HG03039 (cell line): Measurements from ENCODE around the gene SLC4A3.

ENCODE experiments used
- ATAC-seq: cut with Tn5 transposase; IDR thresholded peaks from one replicate; pipeline ENCODE4 v1.9.1; 2021; ENCODE audit warnings: mild to moderate bottlenecking, moderate library complexity; ENCODE audit not compliant: unreplicated experiment

Gene SLC4A3

DNA sequence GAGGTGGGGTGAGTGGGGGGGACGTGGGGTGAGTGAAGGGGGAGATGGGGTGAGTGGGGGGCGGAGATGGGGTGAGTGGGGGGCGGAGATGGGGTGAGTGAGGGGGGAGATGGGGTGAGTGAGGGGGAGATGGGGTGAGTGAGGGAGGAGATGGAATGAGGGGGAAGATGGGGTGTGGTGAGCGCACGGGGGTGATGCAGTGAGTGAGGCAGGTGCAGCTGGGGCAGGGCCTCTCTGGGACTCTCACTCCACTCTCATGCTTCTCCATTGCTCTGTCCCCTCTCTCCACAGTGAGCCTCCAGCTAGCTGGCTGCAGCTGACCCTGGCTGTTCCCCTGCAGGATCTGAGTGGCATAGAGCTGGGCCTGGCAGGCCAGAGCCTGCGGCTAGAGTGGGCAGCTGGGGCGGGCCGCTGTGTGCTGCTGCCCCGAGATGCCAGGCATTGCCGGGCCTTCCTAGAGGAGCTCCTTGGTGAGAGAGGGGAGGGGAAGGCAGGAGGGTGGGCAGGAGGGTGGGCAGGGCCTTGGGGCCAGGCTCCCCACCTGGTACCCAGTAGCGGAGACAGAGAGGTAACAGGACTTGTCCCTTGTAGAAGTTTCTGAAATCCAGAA lies 13.9 kb upstream of the SLC4A3 start:
- no peak for ATAC-seq

DNA sequence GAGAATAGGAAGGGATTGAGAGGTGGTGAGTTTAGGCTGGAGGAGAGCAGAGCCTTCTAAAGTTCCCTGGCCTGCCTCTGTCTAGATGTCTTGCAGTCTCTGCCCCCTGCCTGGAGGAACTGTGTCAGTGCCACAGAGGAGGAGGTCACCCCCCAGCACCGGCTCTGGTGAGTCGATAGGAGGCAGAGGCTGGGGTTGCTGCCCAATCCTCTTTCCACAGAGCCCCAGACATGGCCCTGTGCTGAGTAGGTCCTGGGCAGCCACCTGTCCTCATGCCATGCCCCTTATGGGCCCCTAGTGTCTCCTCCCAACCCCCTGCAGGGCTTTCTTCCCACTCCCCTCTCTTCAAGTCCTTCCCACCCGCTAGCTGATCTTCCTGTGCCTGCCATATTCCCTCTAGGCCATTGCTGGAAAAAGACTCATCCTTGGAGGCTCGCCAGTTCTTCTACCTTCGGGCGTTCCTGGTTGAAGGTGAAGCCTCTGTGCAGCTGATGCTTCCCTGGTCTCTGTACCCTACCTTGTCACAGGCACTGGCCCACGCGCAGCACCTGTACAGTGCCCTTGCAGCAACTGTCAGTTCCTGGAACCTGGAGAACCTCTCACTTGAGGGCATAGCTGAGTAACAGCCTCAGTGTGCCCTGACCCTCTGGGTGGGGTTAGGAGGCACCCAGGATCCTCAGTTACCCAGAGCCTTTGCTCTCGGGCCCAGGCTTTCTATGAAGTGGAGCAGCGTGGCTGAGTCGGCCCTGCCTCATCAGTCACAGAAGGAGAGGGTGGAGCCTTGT lies 13.2 kb upstream of the SLC4A3 start:
- no peak for ATAC-seq

DNA sequence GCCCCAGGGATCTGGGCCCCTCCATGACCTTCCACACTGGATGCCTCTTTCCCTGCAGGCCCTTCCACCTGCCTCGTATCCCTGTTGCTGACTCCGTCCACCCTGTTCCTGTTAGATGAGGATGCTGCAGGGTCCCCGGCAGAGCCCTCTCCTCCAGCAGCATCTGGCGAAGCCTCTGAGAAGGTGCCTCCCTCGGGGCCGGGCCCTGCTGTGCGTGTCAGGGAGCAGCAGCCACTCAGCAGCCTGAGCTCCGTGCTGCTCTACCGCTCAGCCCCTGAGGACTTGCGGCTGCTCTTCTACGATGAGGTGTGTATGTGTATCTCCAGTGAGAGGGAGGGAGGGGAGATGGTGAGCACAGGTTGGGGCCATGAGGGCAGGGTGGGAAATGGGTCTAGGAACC lies 12.4 kb upstream of the SLC4A3 start:
- no peak for ATAC-seq

DNA sequence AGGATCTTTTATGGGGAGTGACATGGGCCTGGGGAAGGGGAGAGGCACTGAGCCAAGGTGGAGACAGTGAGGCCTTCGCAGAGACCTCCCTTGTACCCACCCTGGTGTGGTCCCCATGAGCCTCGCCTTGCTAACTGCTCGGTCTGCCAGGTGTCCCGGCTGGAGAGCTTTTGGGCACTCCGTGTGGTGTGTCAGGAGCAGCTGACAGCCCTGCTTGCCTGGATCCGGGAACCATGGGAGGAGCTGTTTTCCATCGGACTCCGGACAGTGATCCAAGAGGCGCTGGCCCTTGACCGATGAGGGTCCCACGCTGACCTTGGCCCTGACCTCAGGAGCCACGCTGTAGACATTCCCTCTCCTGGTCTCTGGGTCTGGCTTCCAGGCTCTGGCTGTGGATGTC lies 11.5 kb upstream of the SLC4A3 start:
- ATAC-seq = no peak

DNA sequence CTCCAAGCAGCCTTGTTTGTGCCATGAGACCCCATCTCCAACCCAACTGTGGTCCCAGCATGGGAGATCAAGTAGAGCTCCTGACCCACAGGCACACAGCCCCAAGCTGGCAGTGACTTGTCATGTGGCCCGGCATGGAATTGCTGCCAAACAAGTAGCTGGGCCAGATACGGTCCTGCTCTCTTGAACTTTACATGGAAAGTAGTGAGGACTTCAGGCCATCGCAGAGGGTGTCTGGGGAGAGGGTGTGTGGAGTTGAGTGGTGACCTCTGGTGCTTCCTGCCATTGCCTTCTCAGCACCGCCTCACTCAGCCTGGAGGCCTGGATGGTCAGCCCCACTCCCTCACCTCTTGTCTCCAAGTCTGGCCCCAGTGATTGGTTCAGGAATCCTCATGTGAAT lies 10.9 kb upstream of the SLC4A3 start:
- no peak for ATAC-seq

DNA sequence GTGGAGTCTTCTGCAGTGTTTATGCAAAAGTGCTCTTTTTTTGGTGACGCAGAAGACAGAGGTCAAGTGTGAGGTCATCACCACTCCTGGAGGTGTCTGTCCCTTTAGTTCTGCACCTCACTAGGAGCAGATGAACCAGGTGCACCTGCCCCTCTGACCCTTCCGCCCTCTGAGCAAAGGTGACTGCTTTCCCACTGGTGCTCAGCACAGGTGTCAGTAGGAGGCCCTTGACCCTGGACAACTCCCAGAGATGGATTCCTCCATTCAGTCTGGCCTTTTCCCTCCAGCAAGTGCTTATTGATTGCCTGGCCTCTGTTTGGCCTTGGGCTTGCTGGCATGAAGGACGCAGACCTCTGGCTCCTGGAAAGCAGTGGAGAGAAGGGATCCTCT lies 8.7 kb upstream of the SLC4A3 start:
- no peak for ATAC-seq

DNA sequence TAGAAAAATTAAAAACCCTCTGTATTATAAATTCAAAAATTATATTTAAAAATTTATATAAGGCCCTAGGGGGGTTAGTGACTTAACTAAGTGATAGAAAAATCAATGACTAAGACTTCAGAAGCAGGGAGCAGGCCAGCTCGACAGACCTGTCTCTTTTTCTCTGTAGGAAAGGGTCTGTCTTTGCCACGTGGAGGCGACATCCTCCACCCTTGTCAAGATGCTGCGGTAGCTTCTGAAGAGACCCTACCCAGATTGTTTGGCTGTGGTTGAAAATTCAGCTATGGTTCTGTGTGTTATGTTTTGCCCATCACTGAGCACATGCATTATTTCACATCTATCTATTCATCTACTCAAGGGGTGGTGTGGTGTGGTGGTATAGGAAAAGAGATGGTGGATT lies 8.2 kb upstream of the SLC4A3 start:
- ATAC-seq = no peak

DNA sequence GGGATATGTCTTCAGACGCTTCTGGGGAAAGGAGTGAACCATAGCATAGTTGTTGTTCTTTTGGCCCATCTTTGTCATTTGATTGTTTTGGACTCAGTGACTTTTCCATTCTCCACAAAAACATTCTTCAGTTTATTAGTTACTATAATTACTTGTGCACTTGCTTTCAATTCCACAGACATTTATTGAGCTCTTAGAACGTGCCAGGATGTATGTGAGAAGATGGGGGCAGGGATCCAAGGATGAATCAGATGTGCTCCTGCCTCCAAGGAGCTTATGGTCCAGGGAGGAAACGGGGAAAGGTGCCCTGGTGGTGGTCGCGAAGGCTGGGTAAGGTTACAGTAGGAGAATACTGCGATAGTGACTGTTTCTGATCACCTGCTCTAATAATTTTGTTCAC lies 6.9 kb upstream of the SLC4A3 start:
- no peak for ATAC-seq

DNA sequence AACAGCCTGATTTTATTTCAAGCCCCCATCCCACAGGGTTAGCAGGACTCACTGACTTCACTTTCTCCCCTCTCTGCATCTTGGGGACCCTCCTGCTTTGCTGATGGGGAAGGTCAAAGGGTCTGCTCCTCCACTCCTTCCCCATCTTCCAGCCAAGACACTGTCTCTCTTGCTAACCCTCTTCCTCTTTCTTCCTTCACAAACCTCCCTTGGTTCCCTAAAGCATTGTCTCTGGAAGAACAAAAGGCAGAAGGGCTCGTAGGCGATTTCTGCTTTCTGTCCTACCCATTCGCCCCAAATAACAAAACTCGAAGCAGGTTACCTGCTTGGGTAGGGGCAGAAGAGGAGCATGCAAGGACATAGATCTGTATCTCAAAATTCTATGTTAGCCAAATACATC lies 5.5 kb upstream of the SLC4A3 start:
- ATAC-seq = no peak

DNA sequence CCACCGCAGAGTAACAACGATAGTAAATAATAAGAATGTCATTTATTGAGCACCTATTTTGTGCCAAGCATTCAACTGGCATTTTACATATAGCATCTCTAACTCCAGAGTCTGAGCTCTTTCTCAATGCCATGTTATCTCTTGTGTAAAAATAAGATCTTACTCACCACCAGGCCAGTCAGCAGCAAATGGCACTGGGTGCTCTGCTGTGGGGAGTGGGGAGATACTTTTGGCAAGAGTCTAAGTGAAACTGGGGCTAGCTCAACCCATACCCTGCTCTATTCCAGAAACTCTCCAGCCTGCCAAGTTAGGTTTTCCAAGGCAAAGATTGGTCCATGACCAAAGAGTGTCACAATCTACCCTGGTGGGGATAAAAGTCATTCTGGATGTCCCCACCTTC lies 5.0 kb upstream of the SLC4A3 start:
- ATAC-seq = no peak

DNA sequence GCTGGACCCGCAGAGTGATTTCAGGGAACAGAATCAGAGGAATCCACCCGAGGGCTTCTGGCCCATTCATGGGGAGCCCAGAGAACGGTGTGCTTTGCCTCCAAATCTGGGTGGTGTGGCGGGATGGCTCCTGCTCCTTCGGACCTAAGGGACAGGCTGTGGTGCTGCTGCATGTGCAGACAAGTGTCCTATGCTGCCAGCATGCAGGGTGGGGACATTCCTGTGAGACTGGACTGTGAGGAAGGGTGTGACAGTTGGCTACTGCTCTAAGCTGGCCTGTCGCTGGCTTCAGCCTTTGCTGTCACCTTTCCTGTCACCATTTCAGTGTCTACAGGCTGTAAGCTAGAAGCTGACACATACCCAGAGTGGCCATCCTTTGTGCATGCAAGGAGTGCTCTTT lies 2.9 kb upstream of the SLC4A3 start:
- no peak for ATAC-seq

DNA sequence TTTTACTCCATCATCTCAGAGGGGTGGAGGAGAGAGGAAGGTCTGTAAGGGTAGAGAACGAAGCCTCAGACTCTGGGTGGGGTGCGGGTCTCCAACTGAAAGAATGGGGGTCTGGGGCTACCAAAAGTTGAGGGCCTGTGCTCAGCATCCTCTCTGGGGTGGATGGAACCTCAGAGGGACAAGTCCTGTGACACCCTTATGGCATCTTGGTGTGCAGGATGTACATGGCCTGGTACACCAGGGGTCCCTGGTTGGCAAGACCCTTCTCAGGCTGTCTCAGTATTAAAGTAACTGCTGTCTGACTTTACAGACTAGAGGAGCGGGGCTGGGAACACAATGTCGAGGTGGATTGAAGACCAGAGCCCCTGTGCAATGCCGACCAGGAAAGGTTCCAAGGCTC lies 2.3 kb upstream of the SLC4A3 start:
- ATAC-seq = no peak

DNA sequence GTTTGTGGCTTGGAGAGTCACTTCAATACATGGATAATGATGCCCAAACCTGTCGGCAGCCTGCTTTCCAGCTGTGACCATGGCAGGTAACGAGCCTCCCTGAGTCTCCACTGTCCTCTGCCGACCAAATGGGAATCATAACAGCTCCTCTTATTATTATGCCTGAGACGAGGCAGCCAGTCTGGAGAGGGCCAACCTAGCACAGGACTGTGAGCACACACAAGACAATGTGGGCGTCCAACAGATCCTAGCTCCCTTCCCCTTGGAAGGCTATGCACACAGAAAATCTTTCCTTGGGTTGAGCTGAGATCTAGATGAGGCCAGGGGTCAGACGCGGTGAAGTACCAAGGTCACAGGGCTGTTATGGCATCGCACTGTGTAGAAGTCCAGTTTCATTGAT lies 890 bp upstream of the SLC4A3 start:
- no peak for ATAC-seq

DNA sequence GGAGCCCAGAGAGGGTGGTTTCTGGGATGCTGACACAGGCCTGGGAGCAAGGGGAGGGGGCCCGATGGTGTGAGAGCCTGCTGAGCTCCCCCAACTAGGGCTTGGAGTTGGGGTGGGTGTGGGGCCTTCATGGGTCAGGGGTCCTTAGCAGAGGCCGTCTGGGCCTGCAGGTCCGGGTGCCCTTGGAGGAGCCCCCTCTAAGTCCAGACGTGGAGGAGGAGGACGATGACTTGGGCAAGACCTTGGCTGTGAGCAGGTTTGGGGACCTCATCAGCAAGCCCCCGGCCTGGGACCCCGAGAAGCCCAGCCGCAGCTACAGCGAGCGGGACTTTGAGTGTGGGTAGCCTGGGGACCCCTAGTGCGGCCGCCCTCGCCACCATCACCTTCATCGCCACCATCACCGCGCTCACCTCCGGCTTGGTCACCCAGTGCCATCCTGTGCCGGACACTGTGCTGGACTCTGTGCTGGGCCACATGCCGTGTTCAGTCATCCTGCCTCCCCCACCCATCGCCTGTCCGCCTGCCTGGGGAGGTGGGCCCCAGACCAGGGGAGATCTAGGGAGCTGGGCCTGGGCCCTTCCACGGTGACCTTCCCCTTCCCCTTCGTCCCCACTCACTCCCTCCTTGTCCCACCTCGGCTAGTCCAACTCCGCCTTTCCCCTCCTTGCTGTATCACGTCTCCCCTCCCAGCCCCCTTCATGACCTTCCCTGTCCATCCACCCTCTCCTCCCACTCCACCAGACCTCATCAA lies 980 bp downstream of the SLC4A3 start:
- ATAC-seq = no peak

DNA sequence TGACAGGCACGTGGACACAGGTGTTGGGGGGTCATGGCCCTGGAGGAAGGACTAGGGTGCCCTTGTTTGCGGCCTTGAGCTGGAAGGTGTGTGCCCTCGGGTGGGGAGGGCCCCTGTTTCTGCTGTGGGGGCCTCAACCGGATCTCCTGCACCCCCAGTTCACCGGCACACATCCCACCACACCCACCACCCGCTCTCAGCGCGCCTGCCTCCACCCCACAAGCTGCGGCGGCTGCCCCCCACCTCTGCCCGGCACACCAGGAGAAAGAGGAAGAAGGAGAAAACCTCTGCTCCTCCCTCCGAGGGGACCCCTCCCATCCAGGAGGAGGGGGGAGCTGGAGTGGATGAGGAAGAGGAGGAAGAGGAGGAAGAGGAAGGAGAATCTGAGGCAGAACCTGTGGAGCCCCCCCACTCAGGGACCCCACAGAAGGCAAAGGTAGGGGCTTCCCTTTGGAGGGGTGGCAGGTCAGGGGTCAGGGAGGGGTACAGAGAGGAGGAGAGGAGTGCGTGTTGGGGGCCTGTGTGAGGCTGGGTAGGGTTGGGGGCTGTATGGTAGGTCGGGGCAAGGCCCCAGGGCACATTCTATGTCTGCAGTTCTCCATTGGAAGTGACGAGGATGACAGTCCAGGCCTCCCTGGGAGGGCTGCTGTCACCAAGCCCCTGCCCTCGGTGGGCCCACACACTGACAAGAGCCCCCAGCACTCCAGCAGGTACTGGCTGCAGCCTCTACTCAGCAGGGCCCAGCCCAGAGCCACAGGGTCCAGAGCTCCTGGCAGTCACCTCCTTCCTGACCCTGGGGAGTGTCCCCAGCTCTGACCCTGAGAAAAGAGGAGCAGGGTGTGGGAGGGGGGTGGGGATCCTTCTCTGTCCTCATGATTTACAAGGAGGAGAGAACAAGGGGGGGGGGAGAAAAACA lies 1.8 kb downstream of the SLC4A3 start:
- no peak for ATAC-seq

DNA sequence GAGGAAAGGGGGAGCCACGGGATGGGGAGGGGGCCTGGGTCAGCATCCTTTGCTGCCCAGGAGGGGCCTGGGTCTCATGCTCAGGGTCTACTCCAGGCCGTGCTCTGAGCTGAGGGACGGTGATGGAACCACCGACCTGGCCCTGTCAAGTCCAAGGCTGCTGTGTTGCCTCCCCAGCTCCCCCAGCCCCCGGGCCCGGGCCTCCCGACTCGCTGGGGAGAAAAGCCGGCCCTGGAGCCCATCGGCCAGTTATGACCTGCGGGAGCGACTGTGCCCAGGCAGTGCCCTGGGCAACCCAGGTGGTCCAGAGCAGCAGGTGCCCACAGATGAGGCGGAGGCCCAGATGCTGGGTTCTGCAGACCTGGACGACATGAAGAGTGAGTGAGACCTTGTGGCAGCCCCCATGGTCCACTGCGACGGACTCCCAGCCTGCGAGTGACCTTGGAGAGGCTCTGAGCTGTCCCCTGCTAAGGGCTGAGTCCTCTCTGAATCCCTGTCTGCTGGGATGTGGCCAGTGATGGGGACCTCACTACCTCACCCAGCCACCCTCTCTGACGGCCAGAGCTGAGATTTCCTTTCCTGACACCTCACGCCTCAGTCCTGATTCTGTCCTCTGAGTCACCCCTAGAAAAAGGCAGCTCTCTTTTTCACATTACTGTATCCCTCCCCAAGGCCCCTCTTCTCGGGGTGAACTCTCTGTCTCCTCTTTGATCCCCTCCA lies 2.7 kb downstream of the SLC4A3 start:
- ATAC-seq = no peak

DNA sequence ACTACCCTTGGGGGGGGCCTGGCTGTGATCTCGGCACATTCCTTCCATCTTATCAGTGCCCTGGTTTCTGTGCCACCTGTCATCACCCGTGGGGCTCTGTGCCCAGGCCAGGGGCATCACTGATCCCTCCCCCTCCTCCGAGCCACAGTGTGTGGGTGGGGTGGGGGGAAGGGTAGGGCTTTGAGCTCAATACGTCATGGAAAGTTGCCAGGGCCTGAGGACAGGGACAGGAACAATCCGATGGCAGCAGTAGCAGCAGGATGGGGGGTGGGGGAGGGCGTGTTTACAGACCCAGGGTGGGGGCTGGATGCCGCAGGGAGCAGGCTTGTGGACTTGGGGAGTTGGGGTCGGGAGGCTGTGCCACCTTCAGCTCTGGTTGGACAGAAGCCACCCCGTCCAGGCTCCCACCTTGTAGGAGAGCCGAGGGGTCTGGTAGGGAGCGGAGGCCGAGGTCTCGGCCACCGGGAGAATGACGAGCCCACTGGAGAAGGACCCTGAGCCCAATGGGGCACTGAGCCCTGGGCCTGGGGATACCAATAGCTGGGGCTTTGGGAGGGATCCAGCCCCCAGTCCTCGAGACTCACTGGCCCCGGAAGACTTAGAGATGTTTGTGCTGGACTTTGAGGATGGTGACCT lies 3.5 kb downstream of the SLC4A3 start:
- no peak for ATAC-seq

DNA sequence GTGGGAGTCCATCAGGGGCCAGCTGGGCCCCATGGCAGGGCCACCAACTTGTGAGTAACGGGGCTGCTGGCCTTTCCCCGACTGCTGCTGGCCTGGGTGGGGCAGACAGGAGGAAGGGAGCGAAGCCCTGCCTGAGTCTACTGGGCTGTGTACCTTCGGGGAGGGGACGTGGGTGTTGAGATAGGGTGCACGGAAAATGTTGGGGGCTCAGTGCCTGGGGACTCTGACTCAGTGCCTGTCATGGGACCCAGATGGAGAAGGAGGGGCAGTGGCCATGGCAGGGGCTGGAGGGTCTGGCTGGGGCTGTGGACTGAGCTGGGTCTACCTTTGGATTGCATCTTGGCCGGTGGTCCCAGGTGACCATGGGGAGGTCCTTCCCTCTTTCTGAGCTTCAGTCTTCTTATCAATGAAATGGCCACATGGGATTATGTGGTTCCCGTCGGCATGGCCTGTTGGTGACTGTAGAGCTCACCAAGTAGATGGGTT lies 4.0 kb downstream of the SLC4A3 start:
- no peak for ATAC-seq

DNA sequence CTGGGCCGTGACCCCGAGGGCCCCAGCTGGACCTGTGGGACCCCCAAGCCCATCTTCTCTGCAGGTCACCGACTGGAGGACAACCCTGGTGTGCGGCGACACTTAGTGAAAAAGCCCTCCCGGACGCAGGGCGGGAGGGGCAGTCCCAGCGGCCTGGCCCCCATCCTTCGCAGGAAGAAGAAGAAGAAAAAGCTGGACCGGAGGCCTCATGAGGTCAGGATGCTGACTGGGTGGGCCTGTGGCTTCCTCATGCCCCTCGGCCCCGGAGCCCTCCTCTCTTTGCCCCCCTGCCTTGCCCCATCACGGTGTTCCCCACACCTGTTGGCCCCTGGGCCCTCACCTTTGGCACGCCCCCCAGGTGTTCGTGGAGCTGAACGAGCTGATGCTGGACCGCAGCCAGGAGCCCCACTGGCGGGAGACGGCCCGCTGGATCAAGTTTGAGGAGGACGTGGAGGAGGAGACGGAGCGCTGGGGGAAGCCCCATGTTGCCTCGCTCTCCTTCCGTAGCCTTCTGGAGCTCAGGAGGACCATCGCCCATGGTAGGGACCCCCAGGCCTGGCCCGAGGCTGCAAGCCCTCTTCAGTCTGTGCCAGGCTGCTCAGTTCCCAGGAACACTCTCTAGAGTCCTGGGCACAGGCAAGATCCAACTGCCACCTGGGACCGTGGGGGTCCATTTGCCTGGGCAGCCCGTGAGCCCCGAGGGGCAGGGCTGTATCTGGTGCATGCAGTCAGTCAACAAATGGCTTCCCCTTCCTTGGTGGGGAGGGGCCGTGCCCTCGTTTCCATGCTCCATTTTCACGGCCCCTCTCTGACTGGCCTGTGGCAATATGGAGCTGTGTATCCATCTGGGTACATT lies 4.7 kb downstream of the SLC4A3 start:
- no peak for ATAC-seq
